HG02763 (cell line): ENCODE measurements around the gene NAV1.
"Not testable (repeated sequence)": the region's sequence is repeated elsewhere in the genome, so short reads cannot be mapped to it uniquely, and the experiment has no call there.

Source experiments
- ATAC-seq: cut with Tn5 transposase; IDR thresholded peaks from one replicate; pipeline ENCODE4 v1.9.1; 2021; ENCODE audit warnings: mild to moderate bottlenecking, moderate library complexity; ENCODE audit not compliant: unreplicated experiment

The NAV1 gene

DNA sequence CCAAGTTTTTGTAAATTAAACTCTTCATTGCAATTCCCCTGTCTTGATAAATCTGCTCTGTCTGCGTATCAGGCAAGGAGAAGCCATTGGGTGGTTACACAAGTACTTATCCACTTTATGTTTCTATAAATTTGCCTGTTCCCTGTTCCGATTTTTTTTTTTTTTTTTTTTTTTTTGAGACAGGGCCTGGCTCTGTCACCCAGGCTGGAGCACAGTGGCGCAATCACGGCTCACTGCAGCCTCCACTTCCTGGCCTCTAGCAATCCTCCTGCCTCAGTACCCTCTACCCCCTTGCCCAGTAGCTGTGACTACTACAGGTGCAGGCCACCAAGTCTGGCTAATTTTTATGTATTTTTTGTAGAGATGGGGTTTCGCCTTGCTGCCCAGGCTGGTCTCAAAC lies 20.9 kb upstream of the NAV1 start:
- ATAC-seq: no peak

DNA sequence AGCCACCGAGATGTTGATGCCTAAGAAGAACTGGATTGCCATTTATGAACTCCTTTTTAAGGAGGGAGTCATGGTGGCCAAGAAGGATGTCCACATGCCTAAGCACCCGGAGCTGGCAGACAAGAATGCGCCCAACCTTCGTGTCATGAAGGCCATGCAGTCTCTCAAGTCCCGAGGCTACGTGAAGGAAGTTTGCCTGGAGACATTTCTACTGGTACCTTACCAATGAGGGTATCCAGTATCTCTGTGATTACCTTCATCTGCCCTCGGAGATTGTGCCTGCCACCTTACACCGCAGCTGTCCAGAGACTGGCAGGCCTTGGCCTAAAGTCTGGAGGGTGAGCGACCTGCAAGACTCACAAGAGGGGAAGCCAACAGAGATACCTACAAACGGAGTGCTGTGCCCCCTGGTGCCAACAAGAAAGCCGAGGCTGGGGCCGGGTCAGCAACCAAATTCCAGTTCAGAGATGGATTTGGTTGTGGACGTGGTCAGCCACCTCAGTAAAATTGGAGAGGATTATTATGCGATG lies 18.8 kb upstream of the NAV1 start:
- not testable (repeated sequence) for ATAC-seq

DNA sequence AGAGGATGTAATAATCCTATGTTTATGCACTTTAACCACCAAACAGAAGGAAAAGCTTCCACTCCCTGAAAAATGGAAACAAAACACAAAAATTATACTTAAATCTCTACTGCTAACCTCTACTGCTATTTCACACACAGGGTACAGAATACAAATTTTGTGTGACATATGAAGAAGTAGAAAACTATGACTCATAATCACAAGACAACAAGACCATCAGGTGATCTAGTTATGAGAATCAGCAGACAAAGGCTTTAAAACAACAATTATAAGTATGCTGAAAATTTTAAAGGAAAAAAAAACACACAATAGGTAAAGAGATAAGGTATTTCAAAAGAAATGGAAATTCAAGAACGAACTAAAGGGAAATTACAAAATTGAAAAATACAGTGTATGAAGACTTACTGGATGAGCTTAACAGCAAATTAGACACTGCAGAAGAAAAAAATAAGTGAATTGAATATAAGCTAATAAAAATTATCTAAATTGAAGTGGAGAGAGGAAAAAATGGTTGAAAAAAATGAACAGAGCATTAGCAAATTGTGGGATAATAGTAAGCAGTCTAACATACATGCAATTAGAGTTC lies 13.6 kb upstream of the NAV1 start:
- ATAC-seq: no peak

DNA sequence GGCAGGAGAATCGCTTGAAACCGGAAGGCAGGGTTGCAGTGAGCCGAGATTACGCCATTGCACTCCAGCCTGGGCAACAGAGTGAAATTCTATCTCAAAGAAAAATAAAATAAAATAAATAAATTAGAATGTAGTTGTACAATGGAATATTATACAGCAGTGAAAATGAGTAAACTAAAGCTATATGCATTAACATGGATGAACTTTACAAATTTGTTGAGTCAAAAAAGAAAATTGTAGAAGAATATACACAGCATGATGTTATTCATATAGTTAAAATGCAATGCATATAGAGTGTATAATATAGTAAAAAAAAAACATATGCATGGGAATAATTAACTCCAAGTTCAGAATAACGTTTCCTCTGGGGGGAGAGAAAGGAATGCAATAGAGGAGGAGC lies 11.0 kb upstream of the NAV1 start:
- no peak for ATAC-seq

DNA sequence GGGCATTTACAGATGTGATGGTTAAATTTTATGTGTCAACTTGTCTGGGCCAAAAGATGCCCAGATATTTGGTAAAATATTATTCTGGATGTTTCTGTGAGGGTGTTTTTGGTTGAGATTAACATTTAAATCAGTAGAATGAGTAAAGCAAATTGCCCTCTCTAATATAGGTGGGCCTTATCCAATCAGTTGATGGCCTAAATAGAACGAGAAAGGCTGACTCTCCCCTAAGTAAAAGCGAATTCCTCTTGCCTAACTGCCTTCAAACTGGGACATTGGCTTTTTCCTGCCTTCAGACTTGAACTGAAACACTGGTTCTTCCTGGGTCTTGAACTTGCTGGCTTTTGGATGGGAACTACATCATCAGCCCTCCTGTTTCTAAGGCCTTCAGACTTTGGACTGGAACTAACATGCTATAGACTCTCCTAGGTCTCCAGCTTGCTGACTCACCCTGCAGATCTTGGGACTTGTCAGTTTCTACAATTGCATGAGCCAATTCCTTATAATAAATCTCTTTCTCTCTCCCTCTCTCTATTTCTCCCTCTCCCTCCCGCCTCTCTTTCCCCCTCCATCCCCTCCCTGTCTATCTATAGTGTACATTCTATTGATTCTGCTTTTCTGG lies 10.2 kb upstream of the NAV1 start:
- ATAC-seq: no peak

DNA sequence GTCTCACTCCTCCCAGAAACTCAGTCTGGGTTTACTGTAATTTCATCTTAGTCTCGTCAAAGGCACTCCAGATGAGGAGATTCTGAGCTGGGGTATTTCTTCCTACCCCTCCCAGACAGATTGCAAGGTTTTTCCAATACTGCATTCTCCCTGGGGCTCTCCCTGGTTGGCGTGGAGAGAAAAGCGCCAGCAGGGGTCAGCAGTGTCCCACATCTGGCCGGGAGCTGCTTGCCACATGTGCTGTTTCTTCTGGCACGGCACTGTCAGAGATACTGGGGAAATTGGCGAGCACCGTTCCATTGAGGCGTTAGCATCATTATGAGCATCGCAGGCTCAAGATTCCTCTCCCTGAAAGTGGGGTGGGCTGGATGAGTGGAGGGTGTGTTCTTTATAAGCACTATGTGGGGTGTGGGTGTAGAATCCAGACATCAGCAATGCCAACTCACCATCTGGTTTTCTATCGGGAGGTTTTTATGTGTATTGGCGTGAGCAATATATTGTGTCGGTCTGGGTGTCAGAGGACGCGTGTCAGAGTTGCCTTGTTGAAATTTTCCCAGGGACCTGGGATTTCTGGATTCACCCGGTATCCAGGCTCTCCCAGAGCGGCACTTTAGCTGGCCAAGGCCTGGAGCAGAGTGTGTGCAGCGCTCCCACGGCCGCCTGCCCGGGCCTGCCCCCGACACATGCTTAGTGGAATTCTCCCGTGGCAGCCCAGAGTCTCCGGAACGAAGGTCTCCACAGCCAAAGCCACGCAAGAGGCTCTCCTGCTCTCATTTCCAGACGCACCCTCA lies 8.0 kb upstream of the NAV1 start:
- no peak for ATAC-seq

DNA sequence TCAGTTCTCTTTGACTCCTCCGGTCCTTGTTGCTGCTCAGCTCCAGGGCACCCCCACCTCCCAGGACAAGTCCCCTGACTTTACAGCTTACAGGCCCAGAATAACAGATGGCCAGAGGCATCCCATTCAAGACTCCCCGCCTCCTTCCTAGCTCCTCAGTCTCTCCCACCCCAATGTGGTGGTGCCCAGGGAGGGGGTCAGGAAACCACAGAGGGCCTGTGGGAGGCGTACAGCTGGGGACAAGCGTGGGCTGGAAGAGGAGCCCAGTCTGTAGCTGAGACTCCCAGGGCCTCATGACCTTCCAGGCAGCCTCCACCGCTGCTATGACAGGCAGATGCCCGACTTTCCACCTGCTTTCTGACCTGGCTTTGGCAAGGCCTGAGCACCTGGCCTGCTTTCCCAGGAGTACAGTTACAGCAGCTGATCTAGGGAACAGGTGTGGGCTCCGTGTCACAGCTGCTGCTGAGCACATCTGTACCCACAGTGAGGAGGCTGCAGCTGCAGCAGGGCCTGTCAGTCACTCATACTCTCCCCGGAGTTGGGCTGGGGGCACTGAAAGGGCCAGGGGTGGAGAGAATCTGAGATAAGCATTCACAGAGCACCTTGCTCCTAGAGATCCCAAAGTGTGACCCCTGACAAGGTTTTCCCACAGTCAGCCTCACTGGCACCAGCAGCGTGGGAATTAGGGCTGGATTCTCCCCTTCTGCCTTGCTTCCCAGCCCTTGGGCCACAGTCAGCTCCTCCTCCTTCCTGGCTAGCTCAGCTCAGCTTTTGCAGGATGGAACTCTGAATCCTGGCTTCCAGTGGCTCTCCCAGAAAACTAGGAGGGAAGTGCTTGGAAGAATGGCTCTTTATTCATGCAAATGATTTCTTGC lies 7.1 kb upstream of the NAV1 start:
- ATAC-seq: no peak

DNA sequence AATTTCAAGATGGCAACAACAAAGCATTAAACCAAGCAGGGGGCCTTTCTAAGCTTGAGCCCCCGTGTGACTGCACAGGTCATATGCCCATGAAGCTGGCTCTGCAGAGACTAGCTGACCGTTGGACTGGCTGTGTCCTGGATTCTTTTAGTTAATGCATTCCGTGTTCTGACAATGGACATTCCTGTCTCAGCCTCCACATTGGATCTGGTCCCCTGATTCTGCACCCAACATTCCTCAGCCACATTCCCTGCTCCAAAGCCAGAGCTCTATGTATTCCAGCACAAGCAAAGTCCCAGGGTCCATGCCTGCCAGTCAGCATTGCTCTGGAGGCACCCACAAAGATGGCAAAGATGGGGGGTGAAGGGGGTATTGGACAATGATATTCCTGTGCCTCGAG lies 5.1 kb upstream of the NAV1 start:
- ATAC-seq: no peak

DNA sequence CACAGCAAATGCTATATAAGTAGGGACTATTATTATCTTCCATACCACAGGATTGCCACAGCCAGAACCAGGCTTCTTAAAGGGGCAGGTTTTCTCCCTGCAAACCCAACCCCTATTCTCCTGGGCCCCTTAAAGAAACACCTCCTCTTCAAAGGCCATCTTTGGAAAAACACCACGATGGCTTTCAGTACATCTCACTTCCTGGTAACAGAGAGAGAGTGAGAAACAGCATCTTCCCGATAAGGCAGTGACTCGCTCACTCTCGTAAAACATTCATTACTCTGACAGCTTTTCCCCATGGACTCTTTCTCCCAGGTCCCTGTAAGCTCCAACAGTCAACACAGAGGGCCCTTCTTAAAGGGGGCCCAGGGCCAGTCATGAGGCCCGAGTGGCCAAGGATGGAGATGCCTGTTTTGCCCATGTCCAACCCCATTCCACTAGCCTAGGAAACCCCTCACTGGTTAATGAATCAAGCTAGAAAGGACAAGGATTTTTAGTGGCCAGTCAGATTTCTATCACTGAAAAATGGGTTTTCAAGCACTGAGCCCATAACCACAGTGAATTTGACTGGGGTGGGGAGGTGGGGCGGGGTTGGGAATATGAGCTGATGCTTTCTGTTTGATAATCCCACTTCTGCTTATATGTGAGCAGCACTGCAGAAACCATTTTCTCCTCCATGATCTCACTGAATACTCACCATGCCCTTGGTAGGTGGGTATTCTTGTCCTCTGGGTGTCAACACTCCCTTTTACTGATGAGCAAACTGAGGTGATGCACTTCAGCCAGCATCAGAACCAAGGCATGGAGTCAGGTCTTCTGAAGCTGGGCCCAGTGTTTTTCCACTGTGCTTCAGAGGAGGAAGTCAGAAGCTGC lies 3.6 kb upstream of the NAV1 start:
- no peak for ATAC-seq

DNA sequence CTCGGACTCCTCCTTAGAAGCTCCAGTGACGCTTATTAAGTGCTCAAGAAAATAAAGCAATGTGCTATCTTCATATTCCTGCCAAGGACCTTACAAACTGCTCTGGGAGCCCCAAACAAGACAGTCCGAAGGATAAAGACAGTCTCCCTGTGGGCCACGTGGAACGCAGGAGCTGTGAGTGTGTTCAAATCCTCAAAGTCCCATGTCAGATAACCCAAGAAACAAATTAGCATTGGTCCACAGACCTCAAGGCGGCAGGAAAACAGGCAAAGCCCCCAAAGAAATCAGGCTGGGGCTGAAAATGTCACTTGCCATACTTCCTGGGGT lies 3.0 kb upstream of the NAV1 start:
- no peak for ATAC-seq

DNA sequence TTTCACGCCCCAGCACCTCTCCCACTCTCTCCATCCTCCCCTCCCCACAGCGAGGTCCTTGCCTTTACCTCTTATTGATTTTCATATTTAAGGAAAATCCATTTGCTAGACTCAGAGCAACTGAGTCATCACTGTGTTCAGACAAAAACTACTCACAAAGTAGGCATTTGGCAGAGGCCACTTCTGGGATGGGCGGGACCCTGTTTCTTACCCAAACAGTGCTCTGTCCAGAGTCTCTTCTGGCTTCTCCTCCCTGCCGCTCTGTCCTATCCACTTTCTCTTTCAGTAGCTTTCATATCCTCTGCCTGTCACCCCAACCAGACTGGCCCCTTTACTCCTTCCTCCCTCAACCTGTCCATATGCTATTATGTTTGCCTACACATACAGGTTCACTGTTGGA lies 2.4 kb upstream of the NAV1 start:
- ATAC-seq: no peak

DNA sequence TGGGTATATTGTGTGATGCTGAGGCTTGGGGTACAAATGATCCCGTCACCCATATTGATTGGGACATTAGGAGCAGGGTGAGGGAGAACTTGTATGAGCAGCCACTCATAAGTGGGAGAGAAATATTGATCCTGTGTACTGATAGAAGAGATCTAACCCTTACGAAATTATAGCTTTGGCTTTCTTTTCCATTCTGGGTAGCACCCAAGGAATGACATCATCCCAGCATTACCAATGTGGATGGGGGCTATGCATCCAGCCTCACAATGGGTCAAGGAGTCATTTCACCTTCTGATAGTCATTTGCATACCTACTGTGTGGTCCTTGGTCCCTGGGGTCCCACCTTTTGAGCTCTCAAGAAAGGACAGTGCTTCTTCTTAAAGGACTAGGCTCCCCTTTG lies 1.9 kb upstream of the NAV1 start:
- ATAC-seq: no peak

DNA sequence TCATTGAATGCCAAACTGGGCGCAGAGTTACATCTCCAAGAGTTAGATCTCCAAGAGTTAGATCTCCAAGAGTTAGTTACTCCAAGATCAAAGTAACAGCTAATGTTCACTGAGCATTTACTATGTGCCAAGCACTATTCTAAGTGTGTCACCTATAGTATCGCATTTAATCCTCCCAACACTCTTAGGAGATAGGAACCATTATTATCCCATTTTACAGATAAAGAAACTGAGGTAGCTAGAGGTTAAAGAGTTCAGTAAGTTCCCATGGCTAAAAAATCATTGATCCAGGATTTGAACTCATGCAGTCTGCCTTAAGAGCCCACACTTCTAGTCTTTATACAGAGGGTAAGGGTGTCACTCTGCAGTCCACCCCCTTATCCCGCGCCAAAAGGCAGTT lies 1.5 kb upstream of the NAV1 start:
- ATAC-seq: no peak

DNA sequence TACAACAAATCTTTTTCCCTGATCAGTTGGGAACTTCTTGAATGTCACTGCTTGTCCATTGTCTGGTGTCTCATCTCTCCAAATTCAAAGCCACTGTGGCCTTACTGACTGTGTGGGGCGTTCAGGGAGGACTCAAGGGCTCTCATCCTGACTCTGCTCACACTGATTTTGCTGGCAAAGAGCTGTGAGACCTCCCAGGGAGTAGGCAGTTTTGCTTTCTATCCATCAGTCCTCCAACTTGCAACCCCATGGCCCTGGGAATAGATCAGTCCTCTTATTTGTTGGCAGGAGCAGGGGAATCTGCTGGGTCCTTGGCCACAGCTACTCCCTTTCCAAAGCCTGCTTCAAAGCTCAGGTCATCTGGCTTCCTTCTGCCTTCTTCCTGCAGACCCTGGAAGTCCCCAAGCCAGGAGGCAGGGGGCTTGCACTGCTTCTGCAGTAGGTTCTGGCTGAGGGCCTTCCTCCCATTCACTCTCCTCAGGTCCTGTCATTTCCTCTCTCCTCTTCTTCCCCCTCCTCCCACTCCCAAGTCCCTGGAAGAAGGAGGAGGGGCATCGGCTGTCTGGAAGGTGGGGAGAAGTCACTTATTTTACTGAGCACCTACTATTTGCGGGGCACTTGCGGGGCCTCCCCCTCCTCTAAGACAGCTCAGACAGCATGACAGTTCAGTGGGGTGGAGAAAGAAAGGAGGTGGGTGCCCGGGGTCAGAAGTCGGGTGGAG lies 876 bp upstream of the NAV1 start:
- ATAC-seq: no peak

DNA sequence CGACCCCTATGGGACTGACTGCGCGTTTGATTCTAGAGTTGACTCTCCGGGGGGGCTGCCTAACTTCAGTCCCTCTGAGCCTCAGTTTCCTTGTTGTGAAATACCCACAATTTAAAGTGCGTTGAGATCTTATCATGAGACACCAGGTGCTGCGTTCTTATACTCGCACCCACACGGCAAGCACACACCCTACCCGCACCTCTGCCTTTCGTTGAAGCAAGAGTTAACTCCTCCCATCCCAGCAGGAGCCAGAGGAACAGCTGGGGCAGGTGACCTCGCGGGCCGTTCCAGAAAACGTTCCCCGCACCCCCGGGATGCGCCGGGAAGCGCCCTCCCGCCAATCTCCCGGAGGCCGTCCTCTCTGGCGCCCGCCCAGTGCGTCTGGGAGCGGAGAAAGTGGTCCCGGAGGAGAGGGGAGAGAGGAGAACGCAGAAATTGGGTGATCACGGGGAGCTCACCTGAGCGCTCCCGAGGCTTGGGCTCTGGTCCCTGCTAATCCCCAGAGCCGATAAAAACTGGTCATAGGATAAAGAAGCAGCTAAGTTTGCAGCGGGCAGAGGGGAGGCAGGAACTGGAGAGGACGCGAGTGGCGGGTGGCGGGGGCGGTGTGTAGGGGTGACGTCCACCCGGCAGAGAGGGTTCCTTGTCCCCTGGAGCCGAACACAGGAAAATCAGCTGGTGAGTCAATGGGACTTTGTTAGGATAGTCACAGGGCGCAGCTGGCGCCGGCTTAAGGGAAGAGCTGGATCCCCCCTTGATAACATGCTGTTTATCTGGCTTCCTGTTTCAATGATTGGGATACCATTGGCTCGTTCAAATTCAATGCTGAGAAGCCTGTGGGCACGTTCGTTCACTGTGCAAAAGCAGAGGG lies 869 bp downstream of the NAV1 start:
- no peak for ATAC-seq

DNA sequence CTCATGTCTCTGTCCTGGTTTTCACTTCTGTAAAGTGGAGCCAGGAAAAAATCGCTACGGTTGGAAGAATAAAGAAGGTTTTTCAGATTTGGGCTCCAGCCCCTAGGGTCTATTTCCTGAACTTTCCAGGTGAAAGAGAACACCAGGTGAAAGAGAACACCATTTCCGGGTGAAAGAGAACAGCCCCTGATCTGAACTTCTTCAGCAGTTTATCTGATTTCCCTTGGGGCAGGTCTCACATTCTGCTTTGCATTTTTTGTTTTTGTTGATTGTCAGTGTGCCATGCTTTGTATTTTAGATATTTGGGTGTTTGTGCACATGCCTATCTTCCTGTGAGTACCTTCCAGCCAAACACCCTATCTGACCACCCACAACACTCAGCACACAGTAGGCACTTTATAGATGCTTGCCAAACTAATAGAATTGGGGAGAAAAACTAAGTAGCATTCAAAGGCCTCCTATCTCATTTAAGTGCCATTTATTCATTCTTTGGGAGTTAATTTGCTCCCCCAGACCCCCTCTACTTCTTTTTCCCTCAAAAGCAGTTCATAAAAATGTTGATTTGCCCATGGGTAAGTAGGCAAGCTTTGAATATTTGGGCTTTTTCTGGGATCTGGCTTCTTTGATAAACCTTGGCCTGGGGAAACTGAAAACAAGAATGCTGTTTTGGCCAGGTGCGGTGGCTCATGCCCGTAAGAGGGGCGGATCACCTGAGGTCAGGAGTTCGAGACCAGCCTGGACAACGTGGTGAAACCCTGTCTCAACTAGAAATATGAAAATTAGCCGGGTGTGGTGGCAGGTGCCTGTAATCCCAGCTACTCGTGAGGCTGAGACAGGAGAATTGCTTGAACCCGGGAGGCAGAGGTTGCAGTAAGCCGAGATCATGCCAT lies 2.2 kb downstream of the NAV1 start:
- no peak for ATAC-seq

DNA sequence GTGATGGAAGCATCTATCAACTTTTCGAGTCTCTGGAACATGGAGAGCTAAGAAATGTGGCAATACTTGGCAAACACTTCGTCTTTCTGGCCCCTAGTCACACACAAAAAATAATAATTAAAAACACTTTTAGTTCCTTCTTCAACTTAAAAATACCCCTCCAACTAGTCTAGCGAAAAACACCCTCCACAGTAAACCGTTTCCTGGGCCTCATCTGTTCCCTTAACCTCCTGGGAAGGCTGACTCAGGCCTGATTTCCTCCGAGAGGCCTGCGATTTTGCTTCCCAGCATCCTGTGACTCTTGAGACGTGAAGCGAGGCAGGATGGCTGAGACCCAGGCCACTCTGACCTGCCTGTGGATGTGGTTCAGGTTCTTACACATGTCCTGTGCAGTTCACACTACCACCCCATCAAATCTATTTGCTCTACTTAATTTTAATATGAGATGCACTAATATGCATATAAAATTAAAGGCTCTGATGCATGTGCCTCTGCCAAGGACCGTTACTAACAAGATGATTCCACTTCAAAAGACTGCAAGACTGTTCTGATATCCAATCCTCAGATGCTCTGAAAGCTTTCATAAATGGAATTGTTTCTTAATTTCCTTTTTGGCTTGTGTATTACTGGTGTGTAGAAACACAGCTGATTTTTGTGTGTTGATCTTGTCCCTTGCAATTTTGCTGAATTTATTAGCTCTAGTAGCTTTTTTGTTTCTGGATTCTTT lies 3.5 kb downstream of the NAV1 start:
- no peak for ATAC-seq
